ENCODE data around the gene NRN1.

Gene NRN1

GRCh38 chr6:6002005-6002847 lies 4.5 kb downstream of the NRN1 start:
- DNase-seq (ENCODE audit: low read depth): no peak

DNA sequence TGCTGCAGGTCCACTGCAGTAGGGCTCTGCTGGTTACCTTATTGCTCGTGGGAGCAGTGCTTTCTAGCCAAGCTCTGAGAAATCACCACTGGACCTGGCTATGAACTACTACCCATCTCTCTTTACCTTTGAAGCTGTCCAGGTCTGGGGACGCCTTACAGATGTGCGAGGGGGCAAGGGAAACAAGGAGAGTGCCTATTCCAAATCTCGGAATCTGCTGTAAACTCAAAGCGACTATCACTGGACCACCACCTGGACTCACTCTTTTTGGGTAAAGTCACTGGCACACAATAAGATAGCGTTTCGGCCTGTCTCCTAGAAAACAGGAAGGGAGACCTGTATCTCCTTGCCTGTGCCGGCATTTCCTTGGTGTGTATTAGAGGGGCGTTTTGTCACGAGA lies 5.3 kb downstream of the NRN1 start:
- DNase-seq (ENCODE audit: low read depth): no peak

- DNase-seq (ENCODE audit: low read depth): no peak
Measured at GRCh38 chr6:5999688-6000608, 6.8 kb downstream of the NRN1 start.

DNA sequence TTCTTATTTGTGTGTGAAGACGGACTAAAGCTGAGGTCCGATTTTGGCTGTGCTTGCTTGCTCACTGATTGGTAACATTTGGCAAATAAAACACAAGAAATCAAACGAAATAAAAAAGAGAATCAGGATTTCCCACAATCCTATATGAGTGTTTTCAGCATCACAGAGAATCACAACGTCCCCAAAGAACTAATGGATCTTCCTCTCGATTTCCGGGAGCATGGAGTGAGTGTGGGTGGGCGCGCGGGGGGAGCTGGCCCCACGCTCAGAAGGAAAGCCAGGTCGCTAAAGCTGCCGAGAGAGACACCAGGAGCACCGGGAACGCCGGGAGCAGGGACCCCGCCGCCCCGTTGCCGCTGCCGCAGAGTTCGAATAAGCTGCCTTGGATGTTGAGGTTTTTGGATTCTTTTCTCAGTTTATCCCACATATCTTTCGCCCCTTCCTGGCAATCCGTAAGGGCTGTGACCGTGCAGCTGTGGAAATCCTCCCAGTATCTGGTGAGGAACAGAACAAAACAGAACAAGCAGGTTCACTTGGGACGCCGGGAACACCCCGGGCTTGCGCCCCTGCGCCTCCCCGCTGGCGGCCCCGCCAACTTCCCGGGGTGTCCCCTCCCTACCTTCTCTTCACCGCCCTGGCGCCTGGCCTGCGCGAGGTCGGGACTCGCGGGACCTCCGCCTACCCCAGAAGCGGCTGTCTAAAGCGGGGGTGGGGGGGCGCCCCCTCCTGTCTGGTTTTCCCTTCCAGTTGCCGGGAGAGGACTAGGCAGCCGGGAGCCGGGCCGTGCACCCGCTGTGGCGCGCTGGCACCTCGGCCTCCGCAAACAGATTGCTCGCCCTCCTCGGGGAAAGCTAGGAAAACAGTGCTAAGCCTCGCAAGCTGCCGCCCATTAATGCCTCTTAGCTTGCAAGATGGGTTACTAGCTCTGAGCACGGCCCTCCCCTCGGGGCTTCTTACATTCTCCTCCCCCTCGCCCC lies 7.7 kb downstream of the NRN1 start:
- no peak for DNase-seq (ENCODE audit: low read depth)

GRCh38 chr6:5998236-5998635 lies 8.5 kb downstream of the NRN1 start:
- no peak for DNase-seq (ENCODE audit: low read depth)

DNA sequence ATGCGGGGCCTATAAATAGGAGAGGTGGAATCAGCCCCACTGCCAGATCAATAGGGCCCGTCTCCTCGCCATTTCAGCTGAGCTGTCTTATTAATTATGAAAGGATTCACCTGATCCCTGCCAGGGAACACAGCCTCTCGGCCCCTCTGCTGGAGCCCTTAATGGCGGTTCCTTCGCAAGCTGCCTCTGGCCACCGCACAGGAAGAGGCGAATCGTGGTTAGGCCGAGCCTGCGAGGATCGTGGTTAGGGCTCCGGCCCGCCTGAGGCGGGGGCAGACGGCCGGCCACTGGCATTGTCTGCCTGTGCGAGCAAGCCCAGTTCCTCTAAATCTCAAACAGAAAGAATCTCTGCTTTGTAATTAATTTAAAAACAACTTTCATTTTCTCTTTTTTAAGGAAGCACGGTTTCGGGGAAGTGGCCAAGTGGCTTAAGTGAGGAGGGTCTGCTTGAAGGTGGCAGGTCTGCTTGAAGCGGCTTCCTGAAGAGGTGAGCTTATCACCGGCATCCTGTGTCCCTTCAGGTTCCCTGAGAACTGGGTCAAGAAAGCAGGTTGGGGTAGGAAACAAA lies 9.2 kb downstream of the NRN1 start:
- no peak for DNase-seq (ENCODE audit: low read depth)

DNA sequence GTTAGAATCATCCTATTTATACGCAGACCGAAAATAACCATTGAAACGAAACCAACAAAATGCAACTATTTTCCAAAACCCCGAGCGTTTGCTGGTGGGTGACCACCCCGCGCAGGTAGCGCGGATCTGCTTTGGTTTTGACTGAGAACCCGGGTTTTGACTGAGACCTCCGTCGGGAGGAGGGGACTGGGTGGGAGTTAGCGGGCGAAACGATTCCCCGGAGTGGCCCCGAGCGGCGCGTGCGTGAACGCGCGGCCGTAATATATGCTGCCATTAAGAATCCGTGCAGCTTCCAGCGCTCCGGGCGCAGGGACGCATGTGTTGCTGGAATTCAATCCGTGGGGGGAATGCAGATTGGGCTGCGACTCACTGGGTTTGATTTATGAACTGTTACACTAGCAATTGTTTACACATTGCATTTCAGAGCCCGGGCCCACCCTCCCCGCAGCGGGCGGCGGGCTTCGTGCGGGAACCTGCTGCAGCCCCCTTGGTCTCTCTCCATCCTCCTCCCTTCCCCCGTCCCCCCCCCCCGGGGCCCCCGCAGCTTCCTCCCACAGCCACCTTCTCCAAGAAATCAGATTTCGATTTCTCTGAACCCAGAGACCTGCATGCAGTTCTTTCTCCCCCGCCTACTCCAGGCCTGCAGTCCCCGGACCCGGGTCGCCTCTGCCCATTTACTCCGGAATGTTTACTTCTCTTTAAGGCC lies 9.9 kb downstream of the NRN1 start:
- no peak for DNase-seq (ENCODE audit: low read depth)

GRCh38 chr6:5995949-5996713 lies 10.6 kb downstream of the NRN1 start:
- DNase-seq (ENCODE audit: low read depth): no peak

GRCh38 chr6:5995658-5995948 lies 11.1 kb downstream of the NRN1 start:
- no peak for DNase-seq (ENCODE audit: low read depth)

DNA sequence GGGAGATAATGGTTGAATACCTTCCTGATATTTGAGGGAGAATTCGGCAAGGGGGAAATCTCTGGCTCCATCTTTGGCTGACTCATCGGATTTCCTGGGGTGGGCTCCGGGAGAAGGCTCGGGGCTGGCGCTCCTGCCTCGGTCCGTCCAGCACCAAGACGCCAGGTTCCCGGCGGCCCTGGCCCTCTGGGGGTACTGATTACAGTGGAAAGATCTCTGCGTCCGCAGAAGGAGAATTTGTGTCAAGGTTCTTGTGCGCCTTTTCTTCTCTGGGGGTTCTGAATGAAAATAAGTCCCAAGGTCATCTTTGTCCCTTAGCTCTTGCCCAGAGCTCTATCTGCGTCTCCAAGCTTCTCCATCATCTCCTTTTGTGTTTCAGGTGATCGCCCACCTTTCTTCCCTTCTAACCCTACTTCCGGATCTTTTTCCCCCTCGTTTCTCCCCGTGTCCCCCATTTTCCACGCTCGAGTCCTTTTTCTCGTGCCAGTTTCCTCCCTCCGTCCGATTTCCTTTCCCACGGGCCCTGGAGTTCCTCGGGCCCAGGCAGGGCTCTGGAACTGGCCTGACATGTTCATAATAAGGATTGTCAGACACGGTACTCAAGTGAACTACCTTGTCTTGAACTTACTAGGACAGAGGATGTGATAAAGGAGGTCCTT lies 11.6 kb downstream of the NRN1 start:
- no peak for DNase-seq (ENCODE audit: low read depth)

DNA sequence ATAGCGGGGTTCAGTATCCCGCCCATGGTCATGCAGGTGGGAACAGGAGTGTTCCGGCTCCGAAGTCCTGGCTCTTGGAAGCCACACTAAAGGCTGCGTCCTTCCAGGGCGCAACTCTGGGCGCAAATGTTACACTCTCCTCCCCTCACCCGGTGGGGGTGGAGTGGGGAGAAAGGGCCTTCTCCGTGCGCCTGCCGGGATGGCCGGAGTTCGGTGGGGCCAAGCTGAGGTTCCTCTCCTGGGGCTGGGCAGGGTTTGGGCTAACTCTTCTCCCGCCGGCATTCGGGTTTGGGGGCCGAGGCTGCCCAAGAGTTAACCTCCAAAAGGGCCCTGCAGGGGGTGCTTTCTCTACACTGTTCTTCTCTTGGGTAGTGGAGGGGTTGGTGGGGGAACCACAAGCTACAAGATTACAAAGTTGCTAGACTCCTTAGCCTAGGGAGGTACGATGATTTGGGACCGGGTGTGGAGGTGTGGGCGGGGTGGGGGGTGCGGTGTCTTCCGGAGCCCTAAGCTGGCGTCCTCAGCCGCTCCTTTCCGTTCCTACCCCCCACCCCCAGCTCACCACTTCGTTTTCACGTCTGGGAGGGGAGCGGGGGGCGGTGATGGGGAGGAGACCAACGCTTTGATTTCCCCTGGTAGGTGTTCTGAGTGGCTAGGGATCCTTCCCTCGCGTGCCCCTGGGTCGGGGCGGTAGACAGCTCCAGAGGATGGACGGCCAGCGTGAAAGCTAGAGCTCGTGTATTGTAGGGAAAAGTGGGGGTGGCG lies 12.3 kb downstream of the NRN1 start:
- no peak for DNase-seq (ENCODE audit: low read depth)

- DNase-seq (ENCODE audit: low read depth): no peak
Measured at GRCh38 chr6:5992551-5993225, 14.0 kb downstream of the NRN1 start.

GRCh38 chr6:5990786-5991185 lies 15.9 kb downstream of the NRN1 start:
- no peak for DNase-seq (ENCODE audit: low read depth)

DNA sequence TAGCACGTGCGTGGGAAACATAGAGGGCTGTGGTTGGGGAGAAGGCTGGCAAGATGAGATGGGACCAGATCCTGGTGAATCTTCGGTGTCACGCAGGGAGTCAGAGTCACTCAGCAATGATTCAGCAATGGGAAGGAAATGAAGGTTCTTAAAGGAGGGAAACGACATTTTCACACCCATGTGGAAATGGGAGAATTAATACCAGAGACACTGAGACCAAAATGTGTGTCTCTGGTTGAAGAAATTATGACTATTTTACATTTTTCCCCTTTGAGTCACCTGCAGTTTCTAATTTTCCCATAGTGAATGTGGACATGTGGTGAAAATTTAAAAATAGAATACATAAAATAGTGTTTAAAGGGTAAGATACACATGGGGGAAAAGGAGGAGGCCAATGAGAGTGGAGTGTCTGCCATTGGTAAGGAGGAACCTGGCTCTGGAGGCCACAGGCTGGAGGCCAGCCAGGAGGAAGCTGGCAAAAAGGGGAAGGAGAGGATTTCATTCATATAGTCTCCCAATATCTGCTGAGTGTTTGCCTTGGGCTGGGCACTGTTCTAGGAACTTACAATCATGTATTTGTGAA lies 17.5 kb downstream of the NRN1 start:
- DNase-seq (ENCODE audit: low read depth): no peak

GRCh38 chr6:5986861-5987260 lies 19.9 kb downstream of the NRN1 start:
- no peak for DNase-seq (ENCODE audit: low read depth)

DNA sequence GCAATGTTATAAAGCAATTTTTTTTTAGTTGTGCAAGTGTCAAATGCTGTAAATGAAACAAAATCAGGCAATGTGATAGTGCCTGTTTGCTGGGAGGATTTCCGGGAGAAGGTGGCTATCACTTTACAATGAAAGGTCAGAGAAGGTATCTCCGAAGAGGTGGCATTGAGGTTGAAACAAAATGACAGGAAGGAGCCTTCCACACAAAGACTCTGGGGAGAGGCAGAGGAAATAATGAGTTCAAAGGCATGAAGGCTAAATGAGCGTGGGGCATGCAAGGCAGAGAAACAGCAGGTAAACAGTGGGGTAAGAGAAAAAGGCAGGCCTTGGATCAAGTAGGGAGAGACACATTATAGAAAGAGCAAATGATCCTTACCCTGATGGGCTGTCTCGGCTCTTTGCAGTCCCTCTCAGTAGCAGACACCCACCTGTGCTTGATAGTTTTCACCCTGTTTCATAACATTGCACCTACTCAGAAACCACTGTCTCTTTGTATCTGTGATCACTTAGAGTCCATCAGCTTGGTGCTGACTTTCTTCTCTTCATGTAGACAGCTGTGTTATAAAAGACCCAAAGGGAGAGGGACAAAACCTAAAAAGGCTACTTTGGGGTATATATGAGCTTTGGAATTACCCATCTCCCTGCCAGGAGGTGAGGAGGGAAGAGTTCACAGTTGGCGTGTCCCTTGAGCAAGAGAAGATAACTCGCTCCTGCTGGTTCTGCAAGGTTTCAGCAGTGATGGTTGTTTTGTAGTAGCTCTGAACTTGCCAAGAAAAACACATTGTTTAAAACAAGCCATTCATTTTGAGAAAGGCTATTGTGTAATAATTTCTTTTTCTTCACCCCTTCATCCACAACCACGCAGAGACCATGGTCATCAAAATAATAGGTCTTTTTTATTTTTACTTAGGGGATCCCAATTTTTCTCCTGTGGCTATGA lies 22.3 kb downstream of the NRN1 start:
- DNase-seq (ENCODE audit: low read depth): no peak
